HG03469 (cell line): ENCODE data around the gene MAB21L2.

Experiments used
- ATAC-seq: cut with Tn5 transposase; IDR thresholded peaks from one replicate; pipeline ENCODE4 v1.9.1; 2021; ENCODE audit warnings: mild to moderate bottlenecking, moderate library complexity, moderate number of reproducible peaks; ENCODE audit not compliant: unreplicated experiment

The MAB21L2 gene

GRCh38 chr4:150600812-150601445, 19.0 kb downstream of the MAB21L2 start:
- ATAC-seq: no peak

- no peak for ATAC-seq
Observed at GRCh38 chr4:150609131-150609530, 27.2 kb downstream of the MAB21L2 start.

- ATAC-seq: no peak
Observed at GRCh38 chr4:150619042-150619441, 37.1 kb downstream of the MAB21L2 start.

GRCh38 chr4:150624055-150624454, 42.1 kb downstream of the MAB21L2 start:
- no peak for ATAC-seq

- no peak for ATAC-seq
Observed at GRCh38 chr4:150625033-150625432, 43.1 kb downstream of the MAB21L2 start.

- ATAC-seq: no peak
Observed at GRCh38 chr4:150628073-150628472, 46.1 kb downstream of the MAB21L2 start.

GRCh38 chr4:150632639-150633038, 50.7 kb downstream of the MAB21L2 start:
- no peak for ATAC-seq
